T-helper 2 cell (primary cell): ENCODE measurements around the gene PPIH.
A peak's percentile ranks its signal among the peaks of the same experiment; 100 is the strongest.
"Not testable (repeated sequence)": the region's sequence is repeated elsewhere in the genome, so short reads cannot be mapped to it uniquely, and the experiment has no call there.

Experiments
- DNase-seq, 5 experiments: peaks; one replicate each; pipeline versions ENCODE4 v3.0.0 to v3.0.0-alpha.2; 2012 to 2022

Gene PPIH

DNA sequence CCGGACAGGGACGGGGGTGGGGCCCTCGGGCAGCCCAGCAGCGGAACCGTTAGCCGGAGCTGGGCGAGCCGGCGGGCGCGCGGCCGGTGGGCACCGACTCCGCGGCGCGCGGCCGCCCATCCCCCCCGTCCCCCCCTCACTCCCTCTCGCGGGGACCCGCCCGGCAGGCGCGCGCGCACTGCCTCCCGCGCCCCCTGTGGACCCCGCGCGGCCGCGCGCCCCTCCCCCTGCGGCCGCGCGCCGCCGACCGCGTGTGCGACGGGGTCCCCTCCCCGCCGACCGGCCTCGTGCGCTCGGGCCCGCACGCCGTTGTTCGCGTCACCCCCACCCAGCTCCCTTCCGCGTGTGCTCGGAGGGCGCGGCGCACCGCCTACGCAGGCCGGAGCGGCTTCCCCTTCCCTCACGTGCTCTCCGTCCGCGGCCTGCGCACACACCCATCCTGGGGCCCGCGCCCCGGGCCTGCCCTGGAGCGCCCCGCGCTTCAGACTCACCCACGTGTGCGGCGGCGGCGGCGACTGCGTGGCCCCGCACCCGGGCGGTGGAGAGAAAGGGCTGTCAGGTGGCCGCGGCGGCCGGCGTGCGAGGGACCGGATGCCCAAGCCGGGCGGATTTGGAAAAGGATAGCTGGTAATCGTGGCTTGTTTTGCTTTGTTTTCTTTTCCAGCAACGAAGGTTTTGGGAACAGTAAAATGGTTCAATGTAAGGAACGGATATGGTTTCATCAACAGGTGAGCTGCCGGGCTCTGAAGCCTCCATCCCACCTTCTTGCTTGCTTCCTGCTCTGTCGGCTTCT is 24.7 kb downstream of the PPIH start:
- peak; percentile 36 to 86 (median 61) for DNase-seq

DNA sequence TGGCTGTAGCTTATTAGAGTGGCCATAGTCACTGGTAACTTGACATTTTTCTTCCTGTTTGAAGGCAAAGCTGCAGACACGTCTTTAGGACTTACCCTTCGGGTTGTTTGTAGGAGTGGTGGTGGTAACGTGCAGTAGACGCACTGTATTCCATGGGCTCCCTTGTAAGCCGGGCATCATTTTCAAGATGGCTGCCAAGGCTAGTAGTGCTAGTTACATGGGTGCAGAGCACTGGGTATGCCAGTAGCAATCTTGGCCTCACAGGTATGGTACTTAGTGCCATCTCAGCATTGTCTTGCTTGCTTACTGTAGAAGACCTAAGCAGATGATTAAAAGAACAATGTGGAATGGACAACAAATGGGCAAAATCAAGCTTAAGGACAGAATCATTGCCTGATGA is 25.9 kb downstream of the PPIH start:
- DNase-seq: peak in 1 of 5 experiments; percentile 52

GRCh38 chr1:42686418-42686817 is 28.2 kb downstream of the PPIH start:
- no peak for DNase-seq

- no peak for DNase-seq
These were observed 31.7 kb downstream of the PPIH start for GRCh38 chr1:42689912-42690311.

GRCh38 chr1:42690477-42691156 is 32.4 kb downstream of the PPIH start:
- no peak for DNase-seq

DNA sequence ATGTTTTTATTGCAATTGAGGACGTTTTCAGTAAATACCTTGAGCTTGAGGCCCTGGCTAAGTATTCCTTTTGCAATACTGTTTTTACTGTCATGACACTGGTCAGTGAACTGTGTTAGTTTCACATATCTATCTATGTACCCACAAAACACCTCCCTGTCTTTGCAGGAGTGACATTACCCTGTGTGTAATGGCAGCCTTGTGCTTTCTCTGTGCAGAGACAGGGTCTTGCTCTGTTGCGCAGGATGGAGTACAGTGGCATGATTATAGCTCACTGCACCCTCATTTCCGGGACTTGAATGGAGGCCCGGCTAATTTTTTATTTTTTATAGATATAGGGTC is 32.9 kb downstream of the PPIH start:
- no peak for DNase-seq

DNA sequence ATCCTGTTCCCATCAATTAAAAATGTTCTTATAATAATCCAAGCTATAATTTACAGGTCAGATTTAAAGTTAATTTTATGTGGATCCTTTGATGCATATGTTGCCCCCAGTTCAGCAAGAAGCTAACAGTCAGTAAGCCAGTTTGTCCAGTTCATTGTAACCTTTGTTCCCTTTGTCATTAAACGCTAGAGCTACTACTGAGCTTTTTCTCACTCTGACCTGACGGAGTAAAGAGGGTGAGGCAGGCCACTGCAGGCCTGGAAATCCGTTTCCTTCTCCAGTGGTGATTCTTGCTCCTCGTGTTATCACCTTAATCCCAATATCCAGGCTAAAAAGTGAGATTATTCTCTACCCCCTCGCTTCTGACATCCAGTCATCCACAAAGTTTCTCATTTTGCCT is 34.2 kb downstream of the PPIH start:
- no peak for DNase-seq

DNA sequence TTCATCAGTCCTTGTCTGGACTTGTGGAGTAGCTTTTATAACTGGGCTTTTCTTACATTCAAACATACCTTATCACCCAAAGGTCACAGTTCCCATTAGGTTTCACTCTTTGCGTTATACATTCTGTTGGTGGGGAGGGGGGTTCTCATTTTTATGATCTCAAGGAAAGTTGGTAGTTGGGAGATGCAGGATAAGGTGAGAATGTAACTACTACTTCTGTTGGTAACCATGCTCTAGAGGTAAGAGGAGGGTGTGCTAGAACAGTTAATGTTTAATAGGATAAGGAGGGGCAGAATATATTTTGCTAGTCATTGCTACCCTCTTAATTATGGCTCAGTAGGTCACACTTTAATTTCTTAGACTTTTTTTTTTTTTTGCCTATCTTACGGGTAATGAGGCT is 34.7 kb downstream of the PPIH start:
- DNase-seq: no peak

GRCh38 chr1:42698081-42698813 is 40.0 kb downstream of the PPIH start:
- DNase-seq: no peak

- DNase-seq: no peak
These were observed 41.8 kb downstream of the PPIH start for GRCh38 chr1:42700006-42700405.

DNA sequence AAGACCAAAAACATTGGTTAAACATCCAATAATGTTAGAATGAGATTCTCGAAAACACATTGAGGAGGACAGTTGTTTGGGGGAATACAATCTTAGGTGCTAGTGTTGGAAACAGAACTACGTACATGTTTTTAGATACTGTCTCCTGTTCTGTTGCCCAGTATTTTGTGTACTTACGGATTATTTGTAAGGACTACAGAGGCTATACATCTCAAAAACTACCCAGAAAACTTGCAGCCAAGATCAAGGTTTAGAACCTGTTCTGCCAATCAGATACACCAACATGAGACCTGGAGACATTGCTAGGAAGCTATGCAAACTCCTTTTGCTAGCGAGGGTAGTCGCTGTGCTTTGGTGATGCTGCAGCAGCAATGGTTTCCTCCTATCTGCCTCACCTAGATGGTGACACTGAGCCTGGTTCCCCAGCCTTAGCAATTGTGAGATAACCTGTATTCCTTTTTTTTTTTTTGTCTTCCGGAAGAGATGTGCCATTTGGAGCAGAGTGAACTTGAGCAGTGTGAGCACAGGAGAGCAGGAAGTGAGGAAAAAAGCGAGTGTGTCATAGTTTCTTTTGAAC is 45.8 kb downstream of the PPIH start:
- DNase-seq: no peak

- DNase-seq: not testable (repeated sequence)
These were observed 54.6 kb downstream of the PPIH start for GRCh38 chr1:42712808-42713207.

DNA sequence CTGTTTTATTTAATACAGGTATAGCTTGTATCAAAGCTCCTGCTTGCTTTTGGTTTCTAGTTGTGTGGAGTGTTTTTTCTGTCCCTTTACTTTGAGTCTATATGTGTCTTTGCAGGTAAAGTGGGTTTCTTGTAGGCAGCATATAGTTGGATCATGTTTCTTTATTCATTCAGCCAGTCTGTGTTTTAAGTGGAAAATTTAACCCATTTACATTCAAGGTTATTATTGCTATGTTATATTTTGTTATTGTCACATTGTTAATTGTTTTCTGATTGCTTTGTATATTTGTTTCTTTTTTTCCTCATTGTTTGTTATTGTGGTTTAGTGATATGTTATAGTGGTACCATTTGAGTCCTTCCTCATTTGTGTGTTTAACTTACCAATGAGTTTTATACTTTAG is 55.1 kb downstream of the PPIH start:
- DNase-seq: no peak

DNA sequence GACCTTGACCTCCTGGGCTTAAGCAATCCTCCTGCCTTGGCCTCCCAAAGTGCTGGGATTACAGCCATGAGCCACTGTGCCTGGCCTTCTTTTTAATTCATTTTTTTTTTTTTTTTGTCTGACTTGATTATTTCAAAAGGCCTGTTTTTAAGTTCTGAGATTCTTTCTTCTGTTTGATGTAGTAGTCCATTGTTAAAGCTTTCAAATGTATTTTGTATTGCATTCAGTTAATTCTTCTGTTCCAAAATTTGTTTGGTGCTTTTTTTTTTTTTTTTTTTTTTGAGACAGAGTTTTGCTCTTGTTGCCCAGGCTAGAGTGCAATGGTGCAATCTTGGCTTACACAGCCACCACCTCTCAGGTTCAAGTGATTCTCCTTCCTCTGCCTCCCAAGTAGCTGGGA is 56.2 kb downstream of the PPIH start:
- not testable (repeated sequence) for DNase-seq

DNA sequence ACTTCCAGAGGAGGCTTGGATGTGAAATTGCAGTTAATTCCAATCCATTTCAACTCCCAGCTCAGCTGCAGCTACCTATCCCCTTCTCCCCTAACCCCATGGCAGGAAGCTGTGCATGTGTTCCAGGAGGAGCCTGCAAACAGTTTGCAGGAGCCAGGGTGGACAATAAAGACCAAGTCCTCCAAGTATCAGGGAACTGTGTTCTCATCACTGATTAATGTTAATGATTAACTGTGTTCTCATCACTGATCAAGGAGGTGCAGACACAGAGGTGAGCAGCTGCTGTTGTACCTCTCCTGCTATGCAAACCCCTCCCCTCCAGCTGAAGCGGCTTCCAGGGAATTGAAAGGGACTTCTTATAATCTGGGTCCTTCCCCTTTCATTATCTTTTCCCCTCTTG is 62.6 kb downstream of the PPIH start:
- DNase-seq: no peak

DNA sequence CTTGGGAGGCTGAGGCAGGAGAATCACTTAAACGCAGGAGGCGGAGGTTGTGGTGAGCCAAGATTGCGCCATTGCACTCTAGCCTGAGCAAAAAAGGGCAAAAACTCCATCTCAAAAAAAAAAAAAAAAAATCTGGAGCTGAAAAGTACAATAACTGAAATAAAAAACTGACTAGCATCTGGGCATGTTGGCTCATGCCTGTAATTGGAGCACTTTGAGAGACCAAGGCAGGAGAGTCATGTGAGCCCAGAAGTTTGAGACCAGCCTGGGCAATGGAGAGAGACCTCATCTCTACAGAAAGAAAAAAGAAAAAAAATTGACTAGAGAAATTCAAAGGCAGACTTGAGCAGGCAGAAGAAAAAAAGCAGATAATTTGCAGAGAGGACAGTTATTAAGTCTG is 63.7 kb downstream of the PPIH start:
- DNase-seq: no peak

GRCh38 chr1:42722403-42722802 is 64.2 kb downstream of the PPIH start:
- not testable (repeated sequence) for DNase-seq

GRCh38 chr1:42723511-42723910 is 65.3 kb downstream of the PPIH start:
- DNase-seq: no peak

DNA sequence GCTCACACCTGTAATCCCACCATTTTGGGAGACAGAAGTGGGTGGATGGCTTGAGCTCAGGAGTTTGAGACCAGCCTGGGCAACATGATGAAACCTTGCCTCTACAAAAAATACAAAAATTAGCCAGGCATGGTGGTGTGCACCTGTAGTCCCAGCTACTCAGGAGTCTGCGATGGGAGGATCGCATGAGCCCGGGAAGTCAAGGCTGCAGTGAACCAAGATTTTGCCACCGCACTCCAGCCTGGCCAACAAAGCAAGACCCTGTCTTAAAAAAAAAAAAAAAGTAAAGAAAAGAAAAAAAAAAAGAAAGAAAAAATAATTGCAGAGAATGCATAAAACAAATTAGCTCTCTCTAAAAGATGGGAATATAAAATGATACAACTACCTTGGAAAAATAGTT is 67.6 kb downstream of the PPIH start:
- DNase-seq: not testable (repeated sequence)
